Panc1 (cell line): ENCODE measurements around the gene ROCK2. TPM values are rescaled to one million over a fixed set of nuclear protein-coding genes. Genes with fewer than 3 reads are reported as not detected.

Experiments used
- ATAC-seq: fragments of 200-7000 bp; cut with Tn5 transposase; 2 replicates; pipeline ENCODE4 v1.9.1; 2020; ENCODE audit warnings: mild to moderate bottlenecking, moderate library complexity
- BruUV-seq: library from RNA; stranded (reverse); fragments of 400-500 nt; replicated peaks from 2 replicates; lab custom pipeline; 2021; lab: Mats Ljungman, UMichigan
- CTCF ChIA-PET: fragments of 300-600 bp; sonication (Branson Sonifier 250); formaldehyde crosslinking; loops from one replicate; lab custom pipeline; 2022; ENCODE audit warnings: antibody characterized with exemption; lab: Charles Lee
- POLR2A ChIA-PET: fragments of 300-600 bp; sonication (Branson Sonifier 250); formaldehyde crosslinking; loops from one replicate; lab custom pipeline; 2022; ENCODE audit warnings: antibody characterized with exemption; lab: Charles Lee
- DNase-seq: peaks from one replicate; pipeline ENCODE4 v3.0.0-alpha.2; 2010; ENCODE audit warnings: low read depth, low spot score
- H3K27ac ChIP-seq: 2 replicates; pipeline ENCODE4 v1.5.1; 2011; ENCODE audit warnings: mild to moderate bottlenecking, low read length, inconsistent platforms
- H3K27me3 ChIP-seq: fragments of 200-500 bp; sonication (Bioruptor generic); 2 replicates; pipeline ENCODE4 v1.6.0; 2014; ENCODE audit warnings: low read length, inconsistent platforms; ENCODE audit not compliant: control insufficient read depth, insufficient read depth
- H3K36me3 ChIP-seq: fragments of 200-500 bp; sonication (Bioruptor generic); 2 replicates; pipeline ENCODE4 v1.5.1; 2014; ENCODE audit warnings: inconsistent platforms, mild to moderate bottlenecking, low read length, moderate library complexity; ENCODE audit not compliant: control insufficient read depth, insufficient read depth
- H3K4me1 ChIP-seq: 2 replicates; pipeline ENCODE4 v1.5.1; 2011; ENCODE audit warnings: inconsistent platforms, mild to moderate bottlenecking, low read length, moderate library complexity; ENCODE audit not compliant: control insufficient read depth, insufficient read depth
- H3K4me3 ChIP-seq, 2 experiments: 2 replicates each; pipeline ENCODE4 v1.5.1; 2011 to 2012; ENCODE audit warnings: low read depth in 2 of 2, low read length in 2 of 2, mild to moderate bottlenecking in 2 of 2, inconsistent platforms in 1 of 2, moderate library complexity in 1 of 2
- H3K9me3 ChIP-seq: fragments of 200-500 bp; sonication (Bioruptor generic); 2 replicates; pipeline ENCODE4 v1.5.1; 2014; ENCODE audit warnings: low read depth, mild to moderate bottlenecking, inconsistent platforms, low read length, moderate library complexity; ENCODE audit not compliant: control insufficient read depth, insufficient read depth
- CTCF ChIP-seq: fragments of 450-650 bp; IDR thresholded peaks from 2 replicates; pipeline ENCODE4 v1.5.1; 2017; ENCODE audit warnings: mild to moderate bottlenecking
- POLR2AphosphoS5 ChIP-seq: IDR thresholded peaks from 2 replicates; pipeline ENCODE4 v1.6.1; 2012; ENCODE audit warnings: mild to moderate bottlenecking, low read depth, low read length, moderate library complexity
- REST ChIP-seq, 2 experiments: IDR thresholded peaks; 2 replicates each; pipeline ENCODE4 v1.6.1; 2011 to 2012; ENCODE audit warnings: low read depth in 2 of 2, control low read depth in 1 of 2, low read length in 1 of 2, mild to moderate bottlenecking in 1 of 2, moderate library complexity in 1 of 2; ENCODE audit not compliant: insufficient read depth in 1 of 2
- SIN3A ChIP-seq: IDR thresholded peaks from 2 replicates; pipeline ENCODE4 v1.6.1; 2012; ENCODE audit warnings: low read depth, mild to moderate bottlenecking, low read length, moderate library complexity, borderline replicate concordance; ENCODE audit not compliant: insufficient read depth
- TCF7L2 ChIP-seq: IDR thresholded peaks from 2 replicates; pipeline ENCODE4 v1.6.1; 2011; ENCODE audit warnings: mild to moderate bottlenecking, low read depth, low read length, inconsistent platforms
- in situ Hi-C: cut with HindIII; loops from 2 replicates; pipeline ENCODE4 v1.10.0; 2016; ENCODE audit warnings: low sequenced_read_pairs, low pct_unique_long_range_greater_than_20kb
- intact Hi-C: fragments of 100-400 bp; cut with micrococcal nuclease; formaldehyde crosslinking; loops from one replicate; pipeline ENCODE4 v1.10.0; 2022; ENCODE audit not compliant: unreplicated experiment
- total RNA-seq: library from RNA; stranded (reverse); gene quantifications from one replicate; pipeline ENCODE4 v1.2.1, GENCODE V29; 2021; ENCODE audit not compliant: unreplicated experiment

The ROCK2 gene
- total RNA-seq, 1 experiment from 2014 or later: 47.9 TPM

GRCh38 chr2:11244091-11244826 lies 100.2 kb downstream of the ROCK2 start:
- no peaks in the 10 kb centered on the region for H3K36me3 ChIP-seq
- ChIA-PET POLR2A (no interaction called here), CTCF (no interaction called here)
- no peak for ATAC-seq
- TF ChIP-seq CTCF (no peak), TCF7L2 (no peak), POLR2AphosphoS5 (no peak), REST (IDR thresholded peaks at IDR 0.05; ENCODE audit: insufficient read depth in 1 of 2, low read depth in 2 of 2, low read length in 1 of 2) (no peak), SIN3A (no peak)
- in situ Hi-C loops (no loop called here), intact Hi-C loops (no loop called here)
- no peak overlapping the region for H3K27ac ChIP-seq
- H3K27me3 ChIP-seq: no peaks in the 10 kb centered on the region
- BruUV-seq: no TSS peak
- H3K4me3 ChIP-seq: no peak overlapping the region
- no peaks in the 10 kb centered on the region for H3K4me1 ChIP-seq
- no peaks in the 10 kb centered on the region for H3K9me3 ChIP-seq
- DNase-seq: no peak

GRCh38 chr2:11243512-11243911 lies 100.9 kb downstream of the ROCK2 start:
- Histone ChIP-seq H3K9me3 (no peaks in the 10 kb centered on the region), H3K36me3 (no peaks in the 10 kb centered on the region), H3K4me1 (no peaks in the 10 kb centered on the region), H3K4me3 (no peak overlapping the region), H3K27ac (no peak overlapping the region), H3K27me3 (no peaks in the 10 kb centered on the region)
- ChIA-PET CTCF (no interaction called here), POLR2A (no interaction called here)
- intact Hi-C loops (no loop called here), in situ Hi-C loops (no loop called here)
- ATAC-seq: no peak
- no peak for DNase-seq
- no TSS peak for BruUV-seq
- TF ChIP-seq SIN3A (no peak), CTCF (no peak), POLR2AphosphoS5 (no peak), REST (IDR thresholded peaks at IDR 0.05; ENCODE audit: insufficient read depth in 1 of 2, low read depth in 2 of 2, low read length in 1 of 2) (no peak), TCF7L2 (no peak)
